B cell (primary cell): ENCODE results near the gene NTN1. TPM values are rescaled to one million over a fixed set of nuclear protein-coding genes. Genes with fewer than 3 reads are reported as not detected.

ENCODE experiments used
- ATAC-seq: fragments of 200-7000 bp; cut with Tn5 transposase; one replicate; pipeline ENCODE4 v1.10.0; 2021; ENCODE audit warnings: low read depth, mild to moderate bottlenecking, moderate number of reproducible peaks, moderate library complexity
- CTCF ChIA-PET: fragments of 350-600 bp; sonication (Branson Sonifier 250); formaldehyde crosslinking; loops from one replicate; lab custom pipeline; 2021; ENCODE audit warnings: antibody characterized with exemption, inconsistent platforms; lab: Charles Lee
- POLR2A ChIA-PET: fragments of 350-600 bp; sonication (Branson Sonifier 250); formaldehyde crosslinking; loops from one replicate; lab custom pipeline; 2021; ENCODE audit warnings: antibody characterized with exemption; lab: Charles Lee
- DNase-seq: peaks from one replicate; pipeline ENCODE4 v3.0.0; 2013
- H2AFZ ChIP-seq: 2 replicates; pipeline ENCODE4 v1.6.1; 2012; ENCODE audit warnings: mild to moderate bottlenecking, low read depth, low read length; ENCODE audit not compliant: insufficient read depth, poor library complexity, severe bottlenecking
- H3K27ac ChIP-seq, 2 donors: 1 replicate in 1 of 2; 2 replicates in 1 of 2; pipeline ENCODE4 v1.5.1; 2012 to 2013; ENCODE audit warnings: low read length in 2 of 2, mild to moderate bottlenecking in 2 of 2, moderate library complexity in 1 of 2
- H3K27me3 ChIP-seq, 4 experiments: fragments of 200-600 bp in 1 of 4; sonication (generic) in 1 of 4; replicated peaks in 1 of 4; 1 replicate in 2 of 4; 2 replicates in 2 of 4; pipeline versions ENCODE4 v1.6.1 to v1.7.0; 2013 to 2016; ENCODE audit warnings: low read length in 3 of 4, mild to moderate bottlenecking in 2 of 4, mixed read lengths in 1 of 4, moderate library complexity in 1 of 4; ENCODE audit not compliant: insufficient read depth in 4 of 4, control insufficient read depth in 3 of 4; ENCODE audit errors: control extremely low read depth in 1 of 4
- H3K36me3 ChIP-seq, 2 experiments: replicated peaks in 1 of 2; 1 replicate in 1 of 2; 2 replicates in 1 of 2; pipeline versions ENCODE4 v1.6.1 to v1.7.1; 2013; ENCODE audit warnings: low read length in 1 of 2; ENCODE audit not compliant: insufficient read depth in 2 of 2, control insufficient read depth in 1 of 2; ENCODE audit errors: control extremely low read depth in 1 of 2, extremely low read depth in 1 of 2
- H3K4me1 ChIP-seq, 2 donors: fragments of 200-600 bp in 1 of 2; sonication (generic) in 1 of 2; 1 replicate in 1 of 2; 2 replicates in 1 of 2; pipeline versions ENCODE4 v1.5.1 to v1.6.1; 2013 to 2017; ENCODE audit warnings: low read length in 2 of 2; ENCODE audit not compliant: control insufficient read depth in 2 of 2, insufficient read depth in 2 of 2
- H3K4me2 ChIP-seq: replicated peaks from 2 replicates; pipeline ENCODE3; 2012; ENCODE audit warnings: mild to moderate bottlenecking, low read depth, low read length; ENCODE audit not compliant: poor library complexity, severe bottlenecking
- H3K4me3 ChIP-seq, 5 experiments: fragments of 200-600 bp in 1 of 5; sonication (generic) in 1 of 5; 1 replicate in 3 of 5; 2 replicates in 2 of 5; pipeline versions ENCODE4 v1.5.1 to v1.7.0; 2011 to 2016; ENCODE audit warnings: low read length in 4 of 5, mild to moderate bottlenecking in 4 of 5, low read depth in 2 of 5, control low read depth in 1 of 5, moderate library complexity in 1 of 5; ENCODE audit not compliant: insufficient read depth in 1 of 5; ENCODE audit errors: control extremely low read depth in 1 of 5, extremely low read depth in 1 of 5
- H3K79me2 ChIP-seq: fragments of 200-600 bp; sonication (generic); one replicate; pipeline ENCODE4 v1.6.0; 2016; ENCODE audit warnings: low read length; ENCODE audit not compliant: control insufficient read depth, insufficient read depth
- H3K9ac ChIP-seq: fragments of 200-600 bp; sonication (generic); 2 replicates; pipeline ENCODE4 v1.6.1; 2017; ENCODE audit warnings: mild to moderate bottlenecking, low read length, moderate library complexity
- H3K9me3 ChIP-seq, 3 donors: one replicate each; pipeline versions ENCODE4 v1.6.1 to v1.7.1; 2013; ENCODE audit warnings: low read length in 2 of 3; ENCODE audit not compliant: control insufficient read depth in 2 of 3, insufficient read depth in 1 of 3; ENCODE audit errors: control extremely low read depth in 1 of 3
- H4K20me1 ChIP-seq: 2 replicates; pipeline ENCODE4 v1.6.0; 2012; ENCODE audit warnings: mild to moderate bottlenecking, low read length; ENCODE audit not compliant: insufficient read depth, control insufficient read depth, poor library complexity, severe bottlenecking
- H3K27ac Mint-ChIP-seq: one replicate; pipeline ENCODE4 v1.8.0; 2021; ENCODE audit warnings: mixed read lengths
- H3K27me3 Mint-ChIP-seq: one replicate; pipeline ENCODE4 v1.8.0; 2021; ENCODE audit warnings: mixed read lengths
- H3K4me1 Mint-ChIP-seq: one replicate; pipeline ENCODE4 v1.8.0; 2021; ENCODE audit warnings: mixed read lengths
- H3K4me3 Mint-ChIP-seq: one replicate; pipeline ENCODE4 v1.8.0; 2021; ENCODE audit warnings: mixed read lengths
- H3K9me3 Mint-ChIP-seq: one replicate; pipeline ENCODE4 v1.8.0; 2022; ENCODE audit warnings: mixed read lengths; ENCODE audit not compliant: insufficient read depth
- CTCF ChIP-seq: fragments of 200-600 bp; IDR thresholded peaks from one replicate; pipeline ENCODE4 v1.8.0; 2022; ENCODE audit warnings: antibody characterized with exemption, mild to moderate bottlenecking
- EZH2 ChIP-seq: IDR thresholded peaks from 2 replicates; pipeline ENCODE4 v1.6.1; 2012; ENCODE audit warnings: borderline replicate concordance, low read depth, mild to moderate bottlenecking, moderate library complexity, low read length; ENCODE audit not compliant: insufficient read depth, poor library complexity, severe bottlenecking
- WGBS: methylation state at CpG from one replicate; pipeline ENCODE4 v1.1.5; 2013; ENCODE audit warnings: missing lambda C conversion rate; ENCODE audit not compliant: insufficient coverage; 5-methylcytosine and 5-hydroxymethylcytosine counted together
- intact Hi-C: fragments of 100-400 bp; cut with micrococcal nuclease; formaldehyde crosslinking; loops from one replicate; pipeline ENCODE4 v1.10.0; 2022
- polyA plus RNA-seq: library from polyadenylated mRNA; depleted of rRNA; stranded (reverse); fragments of >200 nt; gene quantifications from 2 replicates; pipeline ENCODE4 v1.2.3, GENCODE V29; 2012
- total RNA-seq, 2 donors: library from RNA; stranded (reverse); fragments of 120-200 nt in 1 of 2; gene quantifications; 1 replicate in 1 of 2; 2 replicates in 1 of 2; pipeline versions ENCODE4 v1.2.3 to v1.2.4, GENCODE V29; 2013 to 2022

The NTN1 gene
- total and polyA plus RNA-seq, 2 donors (not counting 1 experiment from before 2014, with no cell fraction given), result 0.10 to 0.25 TPM

- no peaks in the 10 kb centered on the region for H3K27me3 Mint-ChIP-seq
- H3K4me1 Mint-ChIP-seq, result no peaks in the 10 kb centered on the region
- no peak overlapping the region for H2AFZ ChIP-seq
- peaks cover 0 to 6% of the 10 kb centered on the region in 2 experiments for H3K36me3 ChIP-seq
- no peak overlapping the region for H3K9ac ChIP-seq
- H3K27ac ChIP-seq, result no peak overlapping the region
- H3K27me3 ChIP-seq, result no peaks in the 10 kb centered on the region
- no peak overlapping the region for H3K4me3 ChIP-seq
- ATAC-seq (no peak), DNase-seq (no peak)
- 99% methylated on average over 21 of the region's 21 CpGs for whole genome bisulfite sequencing
- H3K4me3 Mint-ChIP-seq, result no peak overlapping the region
- ChIA-PET POLR2A (no interaction called here), CTCF (no interaction called here)
- no peaks in the 10 kb centered on the region for H3K9me3 Mint-ChIP-seq
- H3K27ac Mint-ChIP-seq, result no peak overlapping the region
- no peak overlapping the region for H3K4me2 ChIP-seq
- no peaks in the 10 kb centered on the region for H3K9me3 ChIP-seq
- intact Hi-C loops, result no loop called here
- no peaks in the 10 kb centered on the region for H3K4me1 ChIP-seq
- no peaks in the 10 kb centered on the region for H4K20me1 ChIP-seq
- no peak for TF ChIP-seq CTCF
- no peak for TF ChIP-seq EZH2
- no peaks in the 10 kb centered on the region for H3K79me2 ChIP-seq
Observed at GRCh38 chr17:9247401-9247938, 226.2 kb downstream of the NTN1 start.

GRCh38 chr17:9249245-9249953 is 228.1 kb downstream of the NTN1 start:
- Mint-ChIP-seq H3K27me3 (no peaks in the 10 kb centered on the region), H3K4me3 (no peak overlapping the region), H3K4me1 (no peaks in the 10 kb centered on the region), H3K27ac (no peak overlapping the region), H3K9me3 (no peaks in the 10 kb centered on the region)
- whole genome bisulfite sequencing, result 92% methylated on average over 20 of the region's 21 CpGs
- Histone ChIP-seq H4K20me1 (no peaks in the 10 kb centered on the region), H3K4me2 (no peak overlapping the region), H3K36me3 (peaks cover 0 to 6% of the 10 kb centered on the region in 2 experiments), H3K4me3 (no peak overlapping the region), H3K79me2 (no peaks in the 10 kb centered on the region), H3K9me3 (no peaks in the 10 kb centered on the region), H3K27ac (no peak overlapping the region), H3K27me3 (no peaks in the 10 kb centered on the region), H3K9ac (no peak overlapping the region), H3K4me1 (no peaks in the 10 kb centered on the region), H2AFZ (no peak overlapping the region)
- intact Hi-C loops, result no loop called here
- CTCF ChIA-PET, result no interaction called here
- ATAC-seq (no peak), DNase-seq (no peak)
- POLR2A ChIA-PET, result no interaction called here
- no peak for TF ChIP-seq CTCF
- no peak for TF ChIP-seq EZH2
